Nephron progenitor cell (in vitro differentiated cells): ENCODE data around the gene FLT1.

Source experiments
- DNase-seq: peaks from one replicate; pipeline ENCODE4 v3.0.0; 2021
- H3K27ac Mint-ChIP-seq: 2 replicates; pipeline ENCODE4 v1.8.0; 2021; ENCODE audit warnings: mild to moderate bottlenecking, moderate library complexity, mixed read lengths
- H3K27me3 Mint-ChIP-seq: 2 replicates; pipeline ENCODE4 v1.8.0; 2021; ENCODE audit warnings: mild to moderate bottlenecking, low read depth, mixed read lengths; ENCODE audit not compliant: poor library complexity
- H3K36me3 Mint-ChIP-seq: 2 replicates; pipeline ENCODE4 v1.8.0; 2021; ENCODE audit warnings: low read depth, mixed read lengths
- H3K4me1 Mint-ChIP-seq: 2 replicates; pipeline ENCODE4 v1.8.0; 2021; ENCODE audit warnings: mixed read lengths
- H3K4me3 Mint-ChIP-seq: 2 replicates; pipeline ENCODE4 v1.8.0; 2021; ENCODE audit warnings: mild to moderate bottlenecking, moderate library complexity, mixed read lengths
- H3K9me3 Mint-ChIP-seq: 2 replicates; pipeline ENCODE4 v1.8.0; 2021; ENCODE audit warnings: mild to moderate bottlenecking, moderate library complexity, mixed read lengths
- CTCF ChIP-seq: fragments of 200-600 bp; sonication (generic); IDR thresholded peaks from 2 replicates; pipeline ENCODE4 v1.5.0; 2021; ENCODE audit warnings: antibody characterized with exemption

FLT1 gene

GRCh38 chr13:28503182-28503967 is 8.4 kb upstream of the FLT1 start:
- no peaks in the 10 kb centered on the region for H3K9me3 Mint-ChIP-seq
- no peak for DNase-seq
- peak overlapping the region; percentile 20 for H3K27ac Mint-ChIP-seq
- no peak for TF ChIP-seq CTCF
- H3K36me3 Mint-ChIP-seq: no peaks in the 10 kb centered on the region
- no peak overlapping the region for H3K4me3 Mint-ChIP-seq
- H3K4me1 Mint-ChIP-seq: peaks cover 11% of the 10 kb centered on the region
- H3K27me3 Mint-ChIP-seq: peaks cover 16% of the 10 kb centered on the region

GRCh38 chr13:28501547-28501946 is 6.6 kb upstream of the FLT1 start:
- Mint-ChIP-seq H3K4me3 (no peak overlapping the region), H3K4me1 (peaks cover 11% of the 10 kb centered on the region), H3K36me3 (no peaks in the 10 kb centered on the region), H3K9me3 (no peaks in the 10 kb centered on the region), H3K27ac (no peak overlapping the region), H3K27me3 (peaks cover 30% of the 10 kb centered on the region)
- TF ChIP-seq CTCF: no peak
- no peak for DNase-seq

- peaks cover 21% of the 10 kb centered on the region for H3K4me1 Mint-ChIP-seq
- no peaks in the 10 kb centered on the region for H3K36me3 Mint-ChIP-seq
- peaks cover 43% of the 10 kb centered on the region for H3K27me3 Mint-ChIP-seq
- H3K27ac Mint-ChIP-seq: no peak overlapping the region
- no peak for DNase-seq
- no peak overlapping the region for H3K4me3 Mint-ChIP-seq
- no peaks in the 10 kb centered on the region for H3K9me3 Mint-ChIP-seq
- TF ChIP-seq CTCF: no peak
Observed at GRCh38 chr13:28499609-28500008, 4.7 kb upstream of the FLT1 start.

GRCh38 chr13:28498481-28499115 is 3.7 kb upstream of the FLT1 start:
- TF ChIP-seq CTCF: no peak
- H3K27ac Mint-ChIP-seq: no peak overlapping the region
- H3K36me3 Mint-ChIP-seq: no peaks in the 10 kb centered on the region
- H3K4me3 Mint-ChIP-seq: no peak overlapping the region
- no peak for DNase-seq
- peaks cover 17% of the 10 kb centered on the region for H3K4me1 Mint-ChIP-seq
- no peaks in the 10 kb centered on the region for H3K9me3 Mint-ChIP-seq
- peaks cover 48% of the 10 kb centered on the region for H3K27me3 Mint-ChIP-seq

- Mint-ChIP-seq H3K36me3 (no peaks in the 10 kb centered on the region), H3K4me3 (no peak overlapping the region), H3K27me3 (peaks cover 61% of the 10 kb centered on the region), H3K27ac (no peak overlapping the region), H3K4me1 (peaks cover 25% of the 10 kb centered on the region), H3K9me3 (no peaks in the 10 kb centered on the region)
- TF ChIP-seq CTCF: no peak
- DNase-seq: no peak
Observed at GRCh38 chr13:28497143-28497876, 2.4 kb upstream of the FLT1 start.
